ENCODE results near the gene PAK5. TPM values are rescaled to one million over a fixed set of nuclear protein-coding genes. Genes with fewer than 3 reads are reported as not detected.

PAK5 gene
- total RNA-seq, 4 donors from 2014 or later = 0.22 TPM; not detected in 3

- no peak overlapping the region for H3K27ac ChIP-seq
- no peak for DNase-seq (ENCODE audit: low spot score in 2 of 2)
- no peaks in the 10 kb centered on the region for H3K27me3 ChIP-seq
- no peak overlapping the region for H3K4me3 ChIP-seq
- H3K9me3 ChIP-seq = no peaks in the 10 kb centered on the region
- 51 to 61% methylated on average over 4 of the region's 4 CpGs for WGBS, 2 donors
- TF ChIP-seq POLR2A (IDR thresholded peaks at IDR 0.05) = no peak
- TF ChIP-seq EP300 (IDR thresholded peaks at IDR 0.05) = no peak
- TF ChIP-seq CTCF (IDR thresholded peaks at IDR 0.05) = no peak
- H3K4me1 ChIP-seq = no peaks in the 10 kb centered on the region
- no peaks in the 10 kb centered on the region for H3K36me3 ChIP-seq
Measured at GRCh38 chr20:9668381-9668780, 170.5 kb downstream of the PAK5 start.

- TF ChIP-seq EP300 (IDR thresholded peaks at IDR 0.05) = no peak
- TF ChIP-seq CTCF (IDR thresholded peaks at IDR 0.05) = no peak
- no peak for TF ChIP-seq POLR2A (IDR thresholded peaks at IDR 0.05)
- Histone ChIP-seq H3K27me3 (no peaks in the 10 kb centered on the region), H3K9me3 (no peaks in the 10 kb centered on the region), H3K36me3 (no peaks in the 10 kb centered on the region), H3K27ac (no peak overlapping the region), H3K4me1 (no peaks in the 10 kb centered on the region), H3K4me3 (no peak overlapping the region)
- DNase-seq (ENCODE audit: low spot score in 2 of 2) = no peak
- 79 to 84% methylated on average over 3 of the region's 3 CpGs for WGBS, 2 donors
Measured at GRCh38 chr20:9663423-9663822, 175.5 kb downstream of the PAK5 start.

- DNase-seq (ENCODE audit: low spot score in 2 of 2) = no peak
- TF ChIP-seq POLR2A (IDR thresholded peaks at IDR 0.05) (no peak), CTCF (IDR thresholded peaks at IDR 0.05) (no peak), EP300 (IDR thresholded peaks at IDR 0.05) (no peak)
- Histone ChIP-seq H3K27ac (no peak overlapping the region), H3K27me3 (no peaks in the 10 kb centered on the region), H3K4me1 (no peaks in the 10 kb centered on the region), H3K4me3 (no peak overlapping the region), H3K9me3 (no peaks in the 10 kb centered on the region), H3K36me3 (no peaks in the 10 kb centered on the region)
- 49 to 57% methylated on average over 8 of the region's 8 CpGs for WGBS, 2 donors
Measured at GRCh38 chr20:9660236-9660868, 178.5 kb downstream of the PAK5 start.

GRCh38 chr20:9647741-9648140, 191.1 kb downstream of the PAK5 start:
- WGBS, 2 donors = 95 to 96% methylated on average over 2 of the region's 2 CpGs
- Histone ChIP-seq H3K27ac (no peak overlapping the region), H3K36me3 (no peaks in the 10 kb centered on the region), H3K9me3 (no peaks in the 10 kb centered on the region), H3K27me3 (no peaks in the 10 kb centered on the region), H3K4me1 (no peaks in the 10 kb centered on the region), H3K4me3 (no peak overlapping the region)
- TF ChIP-seq POLR2A (IDR thresholded peaks at IDR 0.05) (no peak), CTCF (IDR thresholded peaks at IDR 0.05) (no peak), EP300 (IDR thresholded peaks at IDR 0.05) (no peak)
- no peak for DNase-seq (ENCODE audit: low spot score in 2 of 2)

- no peak for DNase-seq (ENCODE audit: low spot score in 2 of 2)
- 80 to 84% methylated on average over 3 of the region's 3 CpGs for WGBS, 2 donors
- TF ChIP-seq EP300 (IDR thresholded peaks at IDR 0.05) (no peak), CTCF (IDR thresholded peaks at IDR 0.05) (no peak), POLR2A (IDR thresholded peaks at IDR 0.05) (no peak)
- Histone ChIP-seq H3K4me1 (no peaks in the 10 kb centered on the region), H3K4me3 (no peak overlapping the region), H3K36me3 (no peaks in the 10 kb centered on the region), H3K27ac (no peak overlapping the region), H3K9me3 (no peaks in the 10 kb centered on the region), H3K27me3 (no peaks in the 10 kb centered on the region)
Measured at GRCh38 chr20:9646375-9646774, 192.5 kb downstream of the PAK5 start.
